ENCODE measurements around the gene ENOX2.

- no peak for TF ChIP-seq SUZ12 (IDR thresholded peaks at IDR 0.05; ENCODE audit: extremely low read depth, insufficient read depth, insufficient read length)
- TF ChIP-seq YY1 (IDR thresholded peaks at IDR 0.05; ENCODE audit: insufficient read depth, insufficient read length) = no peak
Observed at GRCh38 chrX:130718137-130718536, 184.9 kb downstream of the ENOX2 start.

Data from NT2/D1 (cell line).